UCSD-AML1 (cell line): ENCODE results near the gene SYNPO2.

Experiments used
- DNase-seq: peaks from one replicate; lab custom pipeline; 2025; ENCODE audit not compliant: unreplicated experiment; lab: John Stamatoyannopoulos, UW

Gene SYNPO2, protein sequence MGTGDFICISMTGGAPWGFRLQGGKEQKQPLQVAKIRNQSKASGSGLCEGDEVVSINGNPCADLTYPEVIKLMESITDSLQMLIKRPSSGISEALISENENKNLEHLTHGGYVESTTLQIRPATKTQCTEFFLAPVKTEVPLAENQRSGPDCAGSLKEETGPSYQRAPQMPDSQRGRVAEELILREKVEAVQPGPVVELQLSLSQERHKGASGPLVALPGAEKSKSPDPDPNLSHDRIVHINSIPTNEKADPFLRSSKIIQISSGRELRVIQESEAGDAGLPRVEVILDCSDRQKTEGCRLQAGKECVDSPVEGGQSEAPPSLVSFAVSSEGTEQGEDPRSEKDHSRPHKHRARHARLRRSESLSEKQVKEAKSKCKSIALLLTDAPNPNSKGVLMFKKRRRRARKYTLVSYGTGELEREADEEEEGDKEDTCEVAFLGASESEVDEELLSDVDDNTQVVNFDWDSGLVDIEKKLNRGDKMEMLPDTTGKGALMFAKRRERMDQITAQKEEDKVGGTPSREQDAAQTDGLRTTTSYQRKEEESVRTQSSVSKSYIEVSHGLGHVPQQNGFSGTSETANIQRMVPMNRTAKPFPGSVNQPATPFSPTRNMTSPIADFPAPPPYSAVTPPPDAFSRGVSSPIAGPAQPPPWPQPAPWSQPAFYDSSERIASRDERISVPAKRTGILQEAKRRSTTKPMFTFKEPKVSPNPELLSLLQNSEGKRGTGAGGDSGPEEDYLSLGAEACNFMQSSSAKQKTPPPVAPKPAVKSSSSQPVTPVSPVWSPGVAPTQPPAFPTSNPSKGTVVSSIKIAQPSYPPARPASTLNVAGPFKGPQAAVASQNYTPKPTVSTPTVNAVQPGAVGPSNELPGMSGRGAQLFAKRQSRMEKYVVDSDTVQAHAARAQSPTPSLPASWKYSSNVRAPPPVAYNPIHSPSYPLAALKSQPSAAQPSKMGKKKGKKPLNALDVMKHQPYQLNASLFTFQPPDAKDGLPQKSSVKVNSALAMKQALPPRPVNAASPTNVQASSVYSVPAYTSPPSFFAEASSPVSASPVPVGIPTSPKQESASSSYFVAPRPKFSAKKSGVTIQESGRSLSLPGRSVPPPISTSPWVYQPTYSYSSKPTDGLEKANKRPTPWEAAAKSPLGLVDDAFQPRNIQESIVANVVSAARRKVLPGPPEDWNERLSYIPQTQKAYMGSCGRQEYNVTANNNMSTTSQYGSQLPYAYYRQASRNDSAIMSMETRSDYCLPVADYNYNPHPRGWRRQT

DNA sequence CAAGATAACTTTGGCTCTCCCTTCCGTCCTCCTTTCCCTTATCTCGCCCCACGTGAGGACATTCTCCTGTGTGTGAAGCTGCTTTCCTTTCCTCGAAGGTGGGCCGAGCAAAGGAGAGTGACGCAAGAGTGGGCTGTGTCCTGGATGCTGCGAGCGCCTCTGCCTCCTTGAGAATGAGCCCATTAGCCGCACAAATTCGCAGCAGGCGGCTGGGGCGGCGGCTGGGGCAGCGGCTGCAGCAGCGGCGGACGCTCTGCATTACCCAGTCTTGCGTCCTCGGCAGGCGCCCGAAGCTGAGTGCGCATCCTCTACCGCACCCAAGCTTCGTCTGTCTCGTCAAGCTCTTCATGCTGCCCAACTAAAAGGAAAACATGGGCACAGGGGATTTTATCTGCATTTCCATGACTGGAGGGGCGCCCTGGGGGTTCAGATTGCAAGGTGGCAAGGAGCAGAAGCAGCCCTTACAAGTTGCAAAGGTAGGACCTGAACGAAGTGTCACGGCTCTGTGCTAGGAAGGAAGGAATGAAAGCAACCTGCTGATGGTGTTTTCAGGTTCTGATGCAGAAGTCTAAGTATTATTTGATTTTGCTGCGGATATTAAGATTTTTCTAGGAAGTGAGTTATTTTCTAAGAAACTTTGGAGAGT lies at the start of gene SYNPO2:
TSS of gene SYNPO2 (plus strand) at position 189 of the 646 bp plus-strand sequence. CDS start at position 372, 183 bp downstream.
- no peak for DNase-seq

DNA sequence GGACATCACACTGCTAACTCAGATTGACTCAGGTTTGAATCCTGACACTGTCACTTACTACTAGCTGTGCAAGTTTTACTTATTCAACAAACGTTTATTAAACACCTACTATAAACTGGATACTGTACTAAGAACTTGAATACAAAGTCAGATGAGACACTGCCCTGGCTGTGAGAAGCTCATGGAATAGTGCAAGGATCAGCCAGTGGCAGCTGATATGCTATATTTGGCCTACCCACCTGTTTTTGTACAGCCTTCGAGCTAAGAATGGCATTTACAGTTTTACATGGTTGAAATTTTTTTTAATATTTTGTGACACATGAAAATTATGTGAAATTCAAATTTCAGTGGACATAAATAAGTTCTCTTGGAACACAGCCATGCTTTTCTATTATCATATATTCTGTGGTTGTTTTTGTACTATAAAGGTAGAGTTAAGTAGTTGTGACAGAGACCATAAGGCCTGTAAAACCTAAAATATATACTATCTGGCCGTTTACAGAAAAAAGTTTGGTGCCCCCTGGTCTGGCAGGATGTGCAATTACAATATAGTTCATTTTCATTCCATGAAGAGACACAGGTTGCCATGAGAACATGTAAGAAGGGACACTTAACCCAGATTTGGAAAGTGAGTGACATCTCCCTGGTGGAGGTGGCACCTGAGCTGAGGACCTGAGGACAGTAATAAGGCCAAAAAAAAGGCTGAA lies 49.3 kb upstream of the SYNPO2 start:
- DNase-seq: no peak

DNA sequence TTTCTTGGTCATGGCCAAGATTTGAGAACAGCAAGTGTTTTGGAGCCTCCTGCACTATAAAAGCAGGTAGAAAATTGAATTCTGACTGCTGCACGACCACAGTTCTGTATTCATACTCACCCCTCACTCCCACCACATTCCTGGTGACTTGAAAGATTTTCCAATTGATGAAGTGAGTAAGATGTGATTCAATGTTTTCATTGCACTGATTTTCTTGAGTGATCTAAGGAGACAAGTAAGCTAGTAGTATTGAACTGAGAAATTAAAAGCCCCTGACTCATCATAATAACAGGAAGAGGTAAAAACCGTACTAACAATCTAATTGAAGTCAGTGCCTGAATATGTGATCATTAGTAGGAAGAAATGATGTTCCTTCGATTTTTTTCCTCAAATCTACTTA lies 46.6 kb upstream of the SYNPO2 start:
- DNase-seq: no peak

DNA sequence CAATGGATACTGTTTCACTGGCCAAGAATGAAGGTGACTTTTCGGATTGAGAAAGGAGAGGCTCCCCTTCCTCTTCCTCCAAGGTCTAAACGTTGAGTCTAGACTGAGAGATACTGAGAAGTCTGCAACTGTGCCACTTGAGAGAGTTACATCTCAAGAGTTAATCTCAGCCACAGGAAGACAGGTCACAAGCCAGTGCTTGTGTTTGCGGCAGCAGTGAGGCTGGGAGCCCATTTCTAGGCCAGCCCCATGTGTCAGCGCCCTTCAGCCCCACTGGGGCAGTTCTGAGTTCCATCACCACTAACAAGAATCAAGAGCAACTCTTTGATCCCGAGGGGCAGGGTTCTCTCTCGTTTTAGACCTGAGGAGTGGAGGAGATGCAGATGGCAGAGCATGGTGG lies 45.4 kb upstream of the SYNPO2 start:
- DNase-seq: no peak

DNA sequence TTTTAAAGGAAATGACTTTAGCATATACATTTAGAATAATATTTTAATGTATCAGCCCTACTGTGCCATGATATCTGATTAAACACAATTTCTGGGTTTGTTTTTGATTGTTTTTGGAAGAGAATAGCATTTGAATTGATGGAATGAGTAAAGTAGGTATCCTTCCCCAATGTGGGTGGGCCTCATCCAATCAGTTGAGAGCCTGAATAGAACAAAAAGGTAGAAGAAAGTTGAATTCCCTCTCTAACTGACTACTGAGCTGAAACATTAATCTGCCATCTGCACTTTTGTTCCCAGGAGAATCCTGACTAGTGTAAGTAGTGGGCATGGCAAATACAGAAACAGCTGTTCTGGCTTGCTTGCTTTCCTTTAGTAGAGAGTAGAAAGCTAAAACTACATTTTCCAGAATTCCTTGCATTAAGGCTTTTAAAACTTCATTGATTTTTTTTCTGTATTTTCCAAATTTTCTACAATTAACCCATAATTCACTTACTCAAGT lies 43.1 kb upstream of the SYNPO2 start:
- no peak for DNase-seq

DNA sequence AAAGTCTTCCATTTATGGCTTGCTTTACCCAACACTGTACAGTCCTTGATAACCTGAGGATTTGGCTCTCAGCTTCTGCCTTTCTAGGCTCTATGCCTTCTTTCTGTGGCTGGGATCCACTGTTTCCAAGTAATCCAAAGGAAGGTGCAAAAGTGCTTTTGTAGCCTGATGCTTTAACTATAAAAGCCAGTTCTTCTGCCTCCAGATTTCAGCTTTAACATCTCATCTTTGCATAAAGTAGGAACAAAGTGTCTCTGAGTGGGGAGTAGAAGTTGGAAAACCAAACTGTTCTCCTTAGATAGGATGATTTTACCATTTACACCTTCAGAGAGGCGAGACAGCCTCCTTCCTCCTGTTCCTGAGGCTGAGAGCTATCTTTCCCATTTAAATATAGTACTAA lies 41.7 kb upstream of the SYNPO2 start:
- no peak for DNase-seq

DNA sequence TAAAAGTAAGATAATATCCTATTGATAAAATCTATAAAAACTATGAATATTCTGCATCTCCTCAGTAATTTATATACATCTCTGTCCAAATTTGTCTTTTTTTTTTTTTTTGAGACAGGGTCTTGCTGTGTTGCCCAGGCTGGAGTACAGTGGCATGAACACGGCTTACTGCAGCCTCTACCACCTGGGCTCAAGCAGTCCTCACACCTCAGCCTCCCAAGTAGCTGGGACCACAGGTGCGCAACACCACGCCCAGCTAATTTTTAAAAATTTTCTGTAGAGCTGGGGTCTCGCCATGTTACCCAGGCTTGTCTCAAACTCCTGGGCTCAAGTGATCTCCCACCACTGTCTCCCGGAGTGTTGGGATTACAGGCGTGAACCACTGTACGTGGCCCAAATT lies 40.4 kb upstream of the SYNPO2 start:
- DNase-seq: no peak

DNA sequence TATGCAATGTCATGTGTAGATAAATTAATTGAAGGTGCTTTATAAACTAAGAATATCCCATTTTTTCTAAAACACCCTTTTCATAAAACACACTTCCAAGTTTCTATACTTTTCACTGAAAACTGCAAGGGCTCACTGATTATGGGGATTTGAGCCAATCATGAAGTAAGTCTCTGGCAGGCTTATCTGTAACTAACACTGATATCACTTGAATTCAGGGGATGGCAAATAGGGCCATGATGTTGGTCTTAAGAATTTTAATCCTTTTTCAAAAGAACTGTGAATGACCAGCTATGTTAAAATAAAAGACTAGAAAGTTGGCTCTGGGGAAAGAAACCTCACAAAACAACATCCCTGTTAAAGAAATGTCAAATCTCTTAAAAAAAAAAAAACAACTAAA lies 39.8 kb upstream of the SYNPO2 start:
- DNase-seq: no peak

DNA sequence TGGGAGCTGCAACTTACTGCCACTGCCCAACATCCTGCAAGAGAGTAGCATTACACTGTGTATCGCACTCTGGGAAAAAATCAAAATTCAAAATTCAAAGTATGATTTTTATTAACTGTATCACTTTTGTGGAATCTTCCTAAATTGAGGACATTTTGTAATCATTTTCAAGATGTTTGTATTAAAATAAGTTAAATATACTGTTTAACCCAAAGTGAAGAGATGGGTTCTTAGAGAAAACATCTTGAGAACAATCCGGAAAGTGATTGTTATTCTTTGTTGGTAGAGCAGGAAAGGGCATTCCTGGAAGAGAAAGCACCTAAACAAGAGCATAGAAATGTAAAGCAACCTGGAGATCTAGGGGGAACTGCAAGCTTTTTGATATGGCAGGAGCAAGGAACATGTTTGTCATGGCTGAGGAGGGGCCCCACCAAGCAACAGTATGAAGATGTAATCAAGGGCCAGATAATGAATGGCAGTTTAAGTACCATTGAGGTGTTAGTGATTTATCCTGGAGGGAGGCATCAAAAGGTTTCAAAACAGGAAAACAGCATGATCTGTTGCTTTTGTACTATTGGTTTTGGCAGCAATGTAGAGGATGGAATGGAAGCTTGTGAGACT lies 38.7 kb upstream of the SYNPO2 start:
- DNase-seq: no peak

DNA sequence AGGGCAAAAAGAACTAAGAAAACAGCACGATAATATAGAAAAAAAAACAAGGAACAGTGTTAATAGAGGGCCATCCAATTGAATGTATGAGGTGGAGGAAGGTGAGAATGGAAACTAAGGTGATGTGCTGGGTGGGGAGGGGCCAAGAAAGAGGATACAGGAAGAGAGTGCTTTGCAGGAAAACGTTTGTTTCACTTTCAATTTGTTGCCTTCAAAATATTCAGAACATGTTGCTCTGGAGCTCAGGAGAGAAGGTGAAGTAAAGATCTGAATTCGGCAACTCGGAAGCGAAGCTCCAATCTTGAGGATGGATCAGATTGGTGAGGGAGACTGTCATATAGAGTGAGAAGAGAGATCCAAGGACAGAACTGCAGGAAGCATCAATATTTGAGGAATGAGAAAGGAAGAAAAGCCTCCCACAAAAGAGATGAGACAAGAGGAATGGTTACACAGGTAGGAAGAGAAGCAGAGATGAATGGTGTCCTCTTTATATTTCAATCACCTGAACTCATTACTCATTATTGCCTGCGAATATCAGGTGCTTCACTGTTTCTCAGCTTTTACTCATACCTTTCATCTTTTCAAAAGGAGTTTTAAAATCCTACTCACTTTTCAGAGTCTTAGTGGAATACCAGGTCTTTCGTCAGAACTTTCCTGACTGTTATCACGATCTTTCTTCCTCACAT lies 38.0 kb upstream of the SYNPO2 start:
- no peak for DNase-seq

DNA sequence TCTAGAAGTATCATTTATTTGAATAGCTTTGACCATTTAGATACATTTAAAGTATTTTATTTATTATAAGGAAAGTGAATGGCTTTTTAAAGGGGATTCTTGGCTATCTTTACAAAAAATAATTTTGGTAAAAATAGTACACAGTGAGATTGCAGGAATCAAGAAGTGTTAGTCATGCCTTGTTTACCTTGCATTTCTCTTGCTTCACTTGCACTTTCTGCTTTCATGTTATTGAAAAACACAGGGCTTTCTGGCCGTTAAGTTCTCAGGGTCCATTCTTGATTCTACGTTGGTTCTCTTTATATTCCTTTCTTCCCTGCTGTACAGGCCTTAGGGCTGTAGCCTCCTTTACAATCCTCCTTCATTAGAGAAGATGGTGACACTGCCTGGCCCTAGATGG lies 30.9 kb upstream of the SYNPO2 start:
- DNase-seq: no peak

DNA sequence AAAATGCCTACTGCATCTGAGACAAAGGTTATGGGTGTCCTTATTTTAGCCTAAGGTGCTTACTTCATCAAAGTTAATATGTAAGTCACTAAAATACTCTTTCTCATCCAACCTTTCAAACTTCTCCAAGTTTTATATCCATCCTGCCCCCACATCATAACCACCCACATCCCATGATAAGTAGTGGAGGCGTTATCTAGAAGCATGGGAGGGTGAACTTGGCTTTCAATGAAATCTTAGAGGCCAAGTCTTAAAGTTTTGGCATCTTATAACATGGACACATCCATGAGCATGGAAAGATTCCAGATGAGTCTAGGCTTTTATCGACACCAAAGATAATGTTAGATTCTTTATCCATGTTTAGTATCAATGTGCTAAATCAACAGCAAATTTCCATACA lies 29.9 kb upstream of the SYNPO2 start:
- DNase-seq: no peak

DNA sequence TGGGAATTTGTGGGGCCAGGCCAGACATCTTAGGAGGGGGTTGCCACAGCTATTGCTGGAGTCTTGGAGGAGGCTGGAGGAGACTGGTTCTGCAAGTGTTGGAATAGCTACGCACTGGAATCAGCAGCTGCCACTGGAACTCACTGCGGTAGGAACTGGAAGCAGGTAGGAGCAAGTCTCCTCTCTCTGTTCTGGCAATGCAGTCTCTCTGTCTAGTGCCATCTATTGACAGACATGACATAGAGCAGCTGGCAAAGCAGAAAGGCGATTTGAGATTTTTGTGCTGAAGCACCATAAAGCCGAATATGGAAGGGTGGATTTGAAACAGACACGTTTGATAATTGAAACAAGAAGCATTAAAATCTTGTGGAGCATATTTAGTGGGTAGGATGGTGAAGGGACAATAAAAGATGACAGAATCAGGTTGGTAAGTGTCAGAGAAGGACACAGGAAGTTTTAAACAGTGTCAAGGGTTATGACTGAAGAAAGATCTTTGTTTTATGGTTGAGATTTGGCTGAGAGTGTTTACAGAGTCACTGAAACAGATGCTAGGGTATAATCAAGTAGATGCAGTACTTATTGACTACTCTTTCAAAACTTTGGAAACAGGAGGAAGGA lies 23.5 kb upstream of the SYNPO2 start:
- peak; percentile 15 for DNase-seq

DNA sequence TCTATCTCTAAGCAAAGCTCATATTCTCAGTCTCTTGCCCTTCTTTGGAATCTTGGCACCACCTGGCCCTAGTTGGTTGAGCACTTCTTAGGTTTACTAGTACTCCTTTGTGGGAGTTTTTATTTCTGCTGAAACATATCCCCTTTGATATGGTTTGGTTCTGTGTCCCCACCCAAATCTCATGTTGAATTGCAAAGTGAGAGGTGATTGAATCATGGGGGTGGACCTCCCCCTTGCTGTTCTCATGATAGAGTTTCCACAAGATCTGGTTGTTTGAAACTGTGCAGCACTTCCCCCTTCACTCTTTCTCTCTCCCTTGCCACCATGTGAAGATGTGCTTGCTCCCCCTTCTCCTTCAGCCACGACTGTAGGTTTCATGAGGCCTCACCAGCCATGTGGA lies 22.2 kb upstream of the SYNPO2 start:
- no peak for DNase-seq

DNA sequence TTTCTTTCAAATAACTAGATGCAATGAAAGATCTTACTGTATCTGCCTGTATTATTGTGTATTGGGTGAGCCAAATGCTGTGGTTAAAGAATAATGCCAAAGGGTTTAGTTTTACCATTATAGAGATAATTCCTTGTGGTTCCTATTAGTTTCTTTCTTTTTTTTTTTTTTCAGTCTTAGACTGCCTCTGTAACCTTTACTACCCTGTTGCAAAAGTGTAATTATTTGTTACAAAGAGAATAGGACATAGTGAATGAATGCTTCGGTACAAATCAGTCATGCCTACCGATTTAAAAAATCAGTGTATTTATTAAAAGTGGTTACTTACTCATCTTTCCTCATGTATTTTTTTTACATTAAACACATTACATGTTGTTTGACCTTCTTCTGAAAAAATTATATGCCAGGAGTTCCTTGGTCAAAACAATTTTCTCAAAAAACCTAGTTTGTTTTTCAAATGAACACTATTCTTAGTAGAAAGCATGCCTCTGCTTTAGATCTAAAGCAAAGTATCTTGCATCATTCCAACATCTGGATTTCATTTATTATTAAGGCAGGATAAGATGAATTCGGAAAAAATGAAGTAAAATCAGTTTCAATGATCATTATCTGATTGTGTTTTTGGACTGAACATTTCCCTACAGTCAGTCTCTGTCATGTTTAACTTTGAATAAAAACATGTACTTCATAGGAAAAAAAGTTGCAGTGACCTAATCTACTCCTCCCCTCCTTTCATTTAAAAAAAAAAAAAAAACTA lies 21.2 kb upstream of the SYNPO2 start:
- no peak for DNase-seq

DNA sequence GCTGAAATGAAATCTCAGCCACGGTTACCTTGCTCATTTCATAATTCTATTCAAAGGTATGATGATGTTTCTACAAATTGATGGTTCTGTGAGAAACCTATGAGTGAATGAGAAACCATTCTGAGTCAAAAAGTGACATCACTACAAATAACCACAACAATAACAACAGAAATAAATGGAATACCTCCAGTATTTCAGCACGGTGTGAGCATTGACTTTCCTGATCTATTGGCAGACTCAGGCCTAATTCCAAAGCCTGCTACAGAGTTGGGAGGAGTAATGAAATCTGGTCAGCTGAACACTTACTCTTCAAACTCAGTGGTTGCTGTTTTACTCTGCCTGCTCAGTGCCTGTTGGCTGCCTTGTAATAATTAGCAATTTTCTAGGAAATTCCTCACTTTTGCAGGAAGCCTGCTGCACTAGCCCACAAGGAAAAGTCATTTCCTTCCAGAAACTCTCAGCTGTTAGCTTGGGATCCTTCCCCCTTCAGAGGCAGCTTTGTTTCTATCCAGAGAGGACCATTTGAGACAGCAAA lies 18.8 kb upstream of the SYNPO2 start:
- no peak for DNase-seq

DNA sequence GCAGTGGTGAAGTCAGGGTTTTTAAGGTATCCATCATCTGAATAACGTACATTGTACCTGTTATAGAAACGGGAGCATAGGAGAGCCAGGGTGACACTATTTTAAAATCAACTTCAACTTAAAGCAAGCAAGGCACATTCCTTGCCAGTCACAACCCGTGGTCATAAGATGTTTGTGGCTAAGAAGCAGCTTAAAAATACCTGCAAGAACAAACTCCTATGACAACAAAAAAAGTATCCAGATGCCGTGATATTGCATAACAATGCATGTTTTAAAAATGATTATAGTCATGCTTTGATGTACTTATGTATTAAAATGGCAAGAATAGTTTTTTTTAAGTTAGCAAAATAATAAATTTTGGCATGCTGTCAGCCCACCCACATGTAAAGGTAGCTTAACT lies 16.5 kb upstream of the SYNPO2 start:
- no peak for DNase-seq

DNA sequence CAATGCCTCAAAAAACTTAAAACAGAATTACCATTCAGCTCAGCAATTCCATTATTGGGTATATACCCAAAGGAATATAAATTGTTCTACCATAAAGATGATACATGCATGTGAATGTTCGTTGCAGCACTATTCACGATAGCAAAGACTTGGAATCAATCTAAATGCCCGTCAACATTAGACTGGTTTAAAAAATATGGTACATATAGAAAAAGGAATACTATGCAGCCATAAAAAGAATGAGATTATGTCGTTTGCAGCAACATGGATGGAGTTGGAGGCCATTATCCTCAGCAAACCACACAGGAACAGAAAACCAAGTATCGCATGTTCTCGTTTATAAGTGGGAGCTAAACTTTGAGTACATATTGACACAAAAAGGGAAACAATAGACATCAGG lies 10.9 kb upstream of the SYNPO2 start:
- DNase-seq: no peak
